ENCODE measurements around the gene MYO10. TPM values are rescaled to one million over a fixed set of nuclear protein-coding genes. Genes with fewer than 3 reads are reported as not detected.

Gene MYO10
- total and polyA plus RNA-seq, 2 experiments from 2014 or later: 119 to 276 TPM

DNA sequence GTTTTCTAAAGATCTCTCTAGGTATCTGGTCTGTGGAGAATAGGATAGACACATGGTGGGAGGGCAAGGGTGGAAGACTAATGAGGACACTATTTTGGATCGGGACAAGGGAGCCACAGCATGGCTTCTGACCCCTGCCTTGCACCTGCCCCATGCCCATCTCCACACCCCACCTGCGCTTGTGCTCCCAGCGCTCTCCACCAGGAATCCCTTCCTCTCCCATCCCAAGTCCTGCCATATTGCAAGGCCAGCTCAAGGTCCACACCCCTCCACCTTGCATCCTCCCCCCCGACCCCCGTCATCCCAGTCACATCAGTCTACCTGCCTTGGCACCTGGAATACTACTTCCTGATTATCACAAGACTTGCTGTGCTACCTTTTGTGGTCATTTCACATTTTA lies 275.1 kb downstream of the MYO10 start:
- peaks cover 5% of the 10 kb centered on the region for H3K36me3 ChIP-seq (ENCODE audit: insufficient read depth)
- peaks cover 11% of the 10 kb centered on the region; the same call in 1 of the 2 replicates for H3F3A ChIP-seq (replicated peaks; ENCODE audit: low read depth)
- no peak overlapping the region for H3K27ac ChIP-seq (ENCODE audit: low read depth)
- no peaks in the 10 kb centered on the region for H3K27me3 ChIP-seq (ENCODE audit: insufficient read depth)
- no peaks in the 10 kb centered on the region for H3K79me2 ChIP-seq (replicated peaks; ENCODE audit: insufficient read depth)
- Mint-ChIP-seq H3K36me3 (ENCODE audit: low read depth) (peaks cover 21% of the 10 kb centered on the region), H3K4me1 (no peaks in the 10 kb centered on the region), H3K9me3 (no peaks in the 10 kb centered on the region; the same call in 1 of the 3 replicates), H3K27ac (no peak overlapping the region), H3K4me3 (no peak overlapping the region), H3K27me3 (ENCODE audit: insufficient read depth, low read depth, poor library complexity) (peaks cover 6% of the 10 kb centered on the region)
- H3K4me1 ChIP-seq (ENCODE audit: insufficient read depth): no peaks in the 10 kb centered on the region
- no peaks in the 10 kb centered on the region for H3K9me2 ChIP-seq (ENCODE audit: insufficient read depth)
- 0 out of 2 replicates have a peak, but pooled peaks cover 3% of the 10 kb centered on the region for H4K20me1 ChIP-seq (replicated peaks; ENCODE audit: insufficient read depth)
- H3K4me3 ChIP-seq: no peak overlapping the region
- peak; percentile 18 for DNase-seq (ENCODE audit: low spot score)
- peak; percentile 67 for ATAC-seq
- TF ChIP-seq, protein P1, sequence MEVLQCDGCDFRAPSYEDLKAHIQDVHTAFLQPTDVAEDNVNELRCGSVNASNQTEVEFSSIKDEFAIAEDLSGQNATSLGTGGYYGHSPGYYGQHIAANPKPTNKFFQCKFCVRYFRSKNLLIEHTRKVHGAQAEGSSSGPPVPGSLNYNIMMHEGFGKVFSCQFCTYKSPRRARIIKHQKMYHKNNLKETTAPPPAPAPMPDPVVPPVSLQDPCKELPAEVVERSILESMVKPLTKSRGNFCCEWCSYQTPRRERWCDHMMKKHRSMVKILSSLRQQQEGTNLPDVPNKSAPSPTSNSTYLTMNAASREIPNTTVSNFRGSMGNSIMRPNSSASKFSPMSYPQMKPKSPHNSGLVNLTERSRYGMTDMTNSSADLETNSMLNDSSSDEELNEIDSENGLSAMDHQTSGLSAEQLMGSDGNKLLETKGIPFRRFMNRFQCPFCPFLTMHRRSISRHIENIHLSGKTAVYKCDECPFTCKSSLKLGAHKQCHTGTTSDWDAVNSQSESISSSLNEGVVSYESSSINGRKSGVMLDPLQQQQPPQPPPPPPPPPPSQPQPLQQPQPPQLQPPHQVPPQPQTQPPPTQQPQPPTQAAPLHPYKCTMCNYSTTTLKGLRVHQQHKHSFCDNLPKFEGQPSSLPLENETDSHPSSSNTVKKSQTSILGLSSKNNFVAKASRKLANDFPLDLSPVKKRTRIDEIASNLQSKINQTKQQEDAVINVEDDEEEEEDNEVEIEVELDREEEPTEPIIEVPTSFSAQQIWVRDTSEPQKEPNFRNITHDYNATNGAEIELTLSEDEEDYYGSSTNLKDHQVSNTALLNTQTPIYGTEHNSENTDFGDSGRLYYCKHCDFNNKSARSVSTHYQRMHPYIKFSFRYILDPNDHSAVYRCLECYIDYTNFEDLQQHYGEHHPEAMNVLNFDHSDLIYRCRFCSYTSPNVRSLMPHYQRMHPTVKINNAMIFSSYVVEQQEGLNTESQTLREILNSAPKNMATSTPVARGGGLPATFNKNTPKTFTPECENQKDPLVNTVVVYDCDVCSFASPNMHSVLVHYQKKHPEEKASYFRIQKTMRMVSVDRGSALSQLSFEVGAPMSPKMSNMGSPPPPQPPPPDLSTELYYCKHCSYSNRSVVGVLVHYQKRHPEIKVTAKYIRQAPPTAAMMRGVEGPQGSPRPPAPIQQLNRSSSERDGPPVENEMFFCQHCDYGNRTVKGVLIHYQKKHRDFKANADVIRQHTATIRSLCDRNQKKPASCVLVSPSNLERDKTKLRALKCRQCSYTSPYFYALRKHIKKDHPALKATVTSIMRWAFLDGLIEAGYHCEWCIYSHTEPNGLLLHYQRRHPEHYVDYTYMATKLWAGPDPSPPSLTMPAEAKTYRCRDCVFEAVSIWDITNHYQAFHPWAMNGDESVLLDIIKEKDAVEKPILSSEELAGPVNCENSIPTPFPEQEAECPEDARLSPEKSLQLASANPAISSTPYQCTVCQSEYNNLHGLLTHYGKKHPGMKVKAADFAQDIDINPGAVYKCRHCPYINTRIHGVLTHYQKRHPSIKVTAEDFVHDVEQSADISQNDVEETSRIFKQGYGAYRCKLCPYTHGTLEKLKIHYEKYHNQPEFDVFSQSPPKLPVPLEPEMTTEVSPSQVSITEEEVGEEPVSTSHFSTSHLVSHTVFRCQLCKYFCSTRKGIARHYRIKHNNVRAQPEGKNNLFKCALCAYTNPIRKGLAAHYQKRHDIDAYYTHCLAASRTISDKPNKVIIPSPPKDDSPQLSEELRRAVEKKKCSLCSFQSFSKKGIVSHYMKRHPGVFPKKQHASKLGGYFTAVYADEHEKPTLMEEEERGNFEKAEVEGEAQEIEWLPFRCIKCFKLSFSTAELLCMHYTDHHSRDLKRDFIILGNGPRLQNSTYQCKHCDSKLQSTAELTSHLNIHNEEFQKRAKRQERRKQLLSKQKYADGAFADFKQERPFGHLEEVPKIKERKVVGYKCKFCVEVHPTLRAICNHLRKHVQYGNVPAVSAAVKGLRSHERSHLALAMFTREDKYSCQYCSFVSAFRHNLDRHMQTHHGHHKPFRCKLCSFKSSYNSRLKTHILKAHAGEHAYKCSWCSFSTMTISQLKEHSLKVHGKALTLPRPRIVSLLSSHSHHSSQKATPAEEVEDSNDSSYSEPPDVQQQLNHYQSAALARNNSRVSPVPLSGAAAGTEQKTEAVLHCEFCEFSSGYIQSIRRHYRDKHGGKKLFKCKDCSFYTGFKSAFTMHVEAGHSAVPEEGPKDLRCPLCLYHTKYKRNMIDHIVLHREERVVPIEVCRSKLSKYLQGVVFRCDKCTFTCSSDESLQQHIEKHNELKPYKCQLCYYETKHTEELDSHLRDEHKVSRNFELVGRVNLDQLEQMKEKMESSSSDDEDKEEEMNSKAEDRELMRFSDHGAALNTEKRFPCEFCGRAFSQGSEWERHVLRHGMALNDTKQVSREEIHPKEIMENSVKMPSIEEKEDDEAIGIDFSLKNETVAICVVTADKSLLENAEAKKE (CRISPR knock-in tag; IDR thresholded peaks at IDR 0.05): no peak
- TF ChIP-seq JUNB (IDR thresholded peaks at IDR 0.05; ENCODE audit: unreplicated experiment) (no peak), POLR2AphosphoS5 (IDR thresholded peaks at IDR 0.05; ENCODE audit: low read depth) (no peak), CREB1 (CRISPR knock-in tag; IDR thresholded peaks at IDR 0.05; ENCODE audit: low read depth) (no peak), EZH2 (IDR thresholded peaks at IDR 0.05; ENCODE audit: low read depth, unreplicated experiment) (no peak), EZH2phosphoT487 (IDR thresholded peaks at IDR 0.05; ENCODE audit: unreplicated experiment) (no peak), NANOG (IDR thresholded peaks at IDR 0.05; ENCODE audit: borderline replicate concordance) (no peak), ZNF114 (CRISPR knock-in tag; IDR thresholded peaks at IDR 0.05) (no peak), STAT1 (IDR thresholded peaks at IDR 0.05; ENCODE audit: unreplicated experiment) (no peak), ZNF331 (CRISPR knock-in tag; IDR thresholded peaks at IDR 0.05; ENCODE audit: low read depth) (no peak)
- TF ChIP-seq, protein P2, sequence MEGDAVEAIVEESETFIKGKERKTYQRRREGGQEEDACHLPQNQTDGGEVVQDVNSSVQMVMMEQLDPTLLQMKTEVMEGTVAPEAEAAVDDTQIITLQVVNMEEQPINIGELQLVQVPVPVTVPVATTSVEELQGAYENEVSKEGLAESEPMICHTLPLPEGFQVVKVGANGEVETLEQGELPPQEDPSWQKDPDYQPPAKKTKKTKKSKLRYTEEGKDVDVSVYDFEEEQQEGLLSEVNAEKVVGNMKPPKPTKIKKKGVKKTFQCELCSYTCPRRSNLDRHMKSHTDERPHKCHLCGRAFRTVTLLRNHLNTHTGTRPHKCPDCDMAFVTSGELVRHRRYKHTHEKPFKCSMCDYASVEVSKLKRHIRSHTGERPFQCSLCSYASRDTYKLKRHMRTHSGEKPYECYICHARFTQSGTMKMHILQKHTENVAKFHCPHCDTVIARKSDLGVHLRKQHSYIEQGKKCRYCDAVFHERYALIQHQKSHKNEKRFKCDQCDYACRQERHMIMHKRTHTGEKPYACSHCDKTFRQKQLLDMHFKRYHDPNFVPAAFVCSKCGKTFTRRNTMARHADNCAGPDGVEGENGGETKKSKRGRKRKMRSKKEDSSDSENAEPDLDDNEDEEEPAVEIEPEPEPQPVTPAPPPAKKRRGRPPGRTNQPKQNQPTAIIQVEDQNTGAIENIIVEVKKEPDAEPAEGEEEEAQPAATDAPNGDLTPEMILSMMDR (conservative IDR thresholded peaks at IDR 0.05; ENCODE audit: low read depth in 2 of 2): no peak
- TF ChIP-seq, protein P3, sequence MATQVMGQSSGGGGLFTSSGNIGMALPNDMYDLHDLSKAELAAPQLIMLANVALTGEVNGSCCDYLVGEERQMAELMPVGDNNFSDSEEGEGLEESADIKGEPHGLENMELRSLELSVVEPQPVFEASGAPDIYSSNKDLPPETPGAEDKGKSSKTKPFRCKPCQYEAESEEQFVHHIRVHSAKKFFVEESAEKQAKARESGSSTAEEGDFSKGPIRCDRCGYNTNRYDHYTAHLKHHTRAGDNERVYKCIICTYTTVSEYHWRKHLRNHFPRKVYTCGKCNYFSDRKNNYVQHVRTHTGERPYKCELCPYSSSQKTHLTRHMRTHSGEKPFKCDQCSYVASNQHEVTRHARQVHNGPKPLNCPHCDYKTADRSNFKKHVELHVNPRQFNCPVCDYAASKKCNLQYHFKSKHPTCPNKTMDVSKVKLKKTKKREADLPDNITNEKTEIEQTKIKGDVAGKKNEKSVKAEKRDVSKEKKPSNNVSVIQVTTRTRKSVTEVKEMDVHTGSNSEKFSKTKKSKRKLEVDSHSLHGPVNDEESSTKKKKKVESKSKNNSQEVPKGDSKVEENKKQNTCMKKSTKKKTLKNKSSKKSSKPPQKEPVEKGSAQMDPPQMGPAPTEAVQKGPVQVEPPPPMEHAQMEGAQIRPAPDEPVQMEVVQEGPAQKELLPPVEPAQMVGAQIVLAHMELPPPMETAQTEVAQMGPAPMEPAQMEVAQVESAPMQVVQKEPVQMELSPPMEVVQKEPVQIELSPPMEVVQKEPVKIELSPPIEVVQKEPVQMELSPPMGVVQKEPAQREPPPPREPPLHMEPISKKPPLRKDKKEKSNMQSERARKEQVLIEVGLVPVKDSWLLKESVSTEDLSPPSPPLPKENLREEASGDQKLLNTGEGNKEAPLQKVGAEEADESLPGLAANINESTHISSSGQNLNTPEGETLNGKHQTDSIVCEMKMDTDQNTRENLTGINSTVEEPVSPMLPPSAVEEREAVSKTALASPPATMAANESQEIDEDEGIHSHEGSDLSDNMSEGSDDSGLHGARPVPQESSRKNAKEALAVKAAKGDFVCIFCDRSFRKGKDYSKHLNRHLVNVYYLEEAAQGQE (IDR thresholded peaks at IDR 0.05; ENCODE audit: unreplicated experiment): no peak
- TF ChIP-seq, protein P4, sequence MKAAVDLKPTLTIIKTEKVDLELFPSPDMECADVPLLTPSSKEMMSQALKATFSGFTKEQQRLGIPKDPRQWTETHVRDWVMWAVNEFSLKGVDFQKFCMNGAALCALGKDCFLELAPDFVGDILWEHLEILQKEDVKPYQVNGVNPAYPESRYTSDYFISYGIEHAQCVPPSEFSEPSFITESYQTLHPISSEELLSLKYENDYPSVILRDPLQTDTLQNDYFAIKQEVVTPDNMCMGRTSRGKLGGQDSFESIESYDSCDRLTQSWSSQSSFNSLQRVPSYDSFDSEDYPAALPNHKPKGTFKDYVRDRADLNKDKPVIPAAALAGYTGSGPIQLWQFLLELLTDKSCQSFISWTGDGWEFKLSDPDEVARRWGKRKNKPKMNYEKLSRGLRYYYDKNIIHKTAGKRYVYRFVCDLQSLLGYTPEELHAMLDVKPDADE (IDR thresholded peaks at IDR 0.05): no peak
- H2AFZ ChIP-seq: no peak overlapping the region
- H3K4me2 ChIP-seq: no peak overlapping the region

All from GM23338 (cell line).